CD14-positive monocyte (primary cell): ENCODE data around the gene BNC2. TPM values are rescaled to one million over a fixed set of nuclear protein-coding genes. Genes with fewer than 3 reads are reported as not detected.
A peak's percentile ranks its signal among the peaks of the same experiment; 100 is the strongest.

Source experiments
- DNase-seq, 3 donors: peaks; one replicate each; pipeline ENCODE4 v3.0.0-alpha.2; 2011 to 2022
- H2AFZ ChIP-seq: 2 replicates; pipeline ENCODE4 v1.6.0; 2012; ENCODE audit warnings: mild to moderate bottlenecking, low read depth, low read length, inconsistent platforms; ENCODE audit not compliant: insufficient read depth, poor library complexity, severe bottlenecking
- H3K27ac ChIP-seq, 2 donors: 1 replicate in 1 of 2; 2 replicates in 1 of 2; pipeline ENCODE4 v1.5.1; 2012 to 2013; ENCODE audit warnings: low read length in 2 of 2, control low read depth in 1 of 2, inconsistent platforms in 1 of 2, low read depth in 1 of 2, mild to moderate bottlenecking in 1 of 2
- H3K27me3 ChIP-seq, 2 donors: one replicate each; pipeline versions ENCODE4 v1.6.0 to v1.6.1; 2011 to 2013; ENCODE audit warnings: low read length in 2 of 2; ENCODE audit not compliant: control insufficient read depth in 2 of 2, insufficient read depth in 2 of 2
- H3K36me3 ChIP-seq, 2 donors: replicated peaks in 1 of 2; 1 replicate in 1 of 2; 2 replicates in 1 of 2; pipeline versions ENCODE4 v1.5.1 to v1.6.1; 2012 to 2013; ENCODE audit warnings: low read length in 2 of 2, control low read depth in 1 of 2, inconsistent platforms in 1 of 2, mild to moderate bottlenecking in 1 of 2; ENCODE audit not compliant: insufficient read depth in 2 of 2, control insufficient read depth in 1 of 2
- H3K4me1 ChIP-seq, 2 donors: 1 replicate in 1 of 2; 2 replicates in 1 of 2; pipeline versions ENCODE4 v1.5.1 to v1.6.1; 2012 to 2013; ENCODE audit warnings: low read length in 2 of 2, control low read depth in 1 of 2, inconsistent platforms in 1 of 2, mild to moderate bottlenecking in 1 of 2, moderate library complexity in 1 of 2; ENCODE audit not compliant: insufficient read depth in 2 of 2, control insufficient read depth in 1 of 2
- H3K4me2 ChIP-seq: replicated peaks from 2 replicates; pipeline ENCODE3; 2012; ENCODE audit warnings: low read length, moderate library complexity, mild to moderate bottlenecking; ENCODE audit not compliant: poor library complexity, severe bottlenecking; ENCODE audit errors: extremely low read depth
- H3K4me3 ChIP-seq, 3 experiments: fragments of 200-600 bp in 1 of 3; sonication (generic) in 1 of 3; replicated peaks in 1 of 3; 1 replicate in 2 of 3; 2 replicates in 1 of 3; pipeline ENCODE4 v1.5.1; 2011 to 2013; ENCODE audit warnings: low read length in 3 of 3, mild to moderate bottlenecking in 3 of 3, control low read depth in 2 of 3, low read depth in 2 of 3, inconsistent platforms in 1 of 3, moderate library complexity in 1 of 3
- H3K79me2 ChIP-seq: 2 replicates; pipeline ENCODE4 v1.6.0; 2012; ENCODE audit warnings: mild to moderate bottlenecking, control low read depth, inconsistent platforms, low read length, moderate library complexity; ENCODE audit not compliant: insufficient read depth
- H3K9ac ChIP-seq: 2 replicates; pipeline ENCODE4 v1.6.0; 2017; ENCODE audit warnings: low read length, mild to moderate bottlenecking; ENCODE audit not compliant: insufficient read depth, poor library complexity, severe bottlenecking
- H3K9me3 ChIP-seq, 2 donors: replicated peaks in 1 of 2; 1 replicate in 1 of 2; 2 replicates in 1 of 2; pipeline versions ENCODE4 v1.5.1 to v1.6.1; 2012 to 2013; ENCODE audit warnings: low read length in 2 of 2, control low read depth in 1 of 2; ENCODE audit not compliant: control insufficient read depth in 1 of 2, insufficient read depth in 1 of 2
- H4K20me1 ChIP-seq: 2 replicates; pipeline ENCODE4 v1.6.0; 2012; ENCODE audit warnings: mild to moderate bottlenecking, low read length, control low read depth, moderate library complexity; ENCODE audit not compliant: insufficient read depth
- H3K27ac Mint-ChIP-seq, 7 donors: one replicate each; pipeline ENCODE4 v1.8.0; 2020; ENCODE audit warnings: mild to moderate bottlenecking in 7 of 7, mixed read lengths in 7 of 7, moderate library complexity in 6 of 7, inconsistent platforms in 2 of 7
- H3K27me3 Mint-ChIP-seq, 3 donors: one replicate each; pipeline ENCODE4 v1.8.0; 2021 to 2022; ENCODE audit warnings: low read depth in 3 of 3, mild to moderate bottlenecking in 3 of 3, mixed read lengths in 3 of 3, moderate library complexity in 3 of 3, inconsistent platforms in 1 of 3
- H3K36me3 Mint-ChIP-seq, 2 donors: one replicate each; pipeline ENCODE4 v1.8.0; 2020; ENCODE audit warnings: mixed read lengths in 2 of 2, inconsistent platforms in 1 of 2, mild to moderate bottlenecking in 1 of 2
- H3K4me1 Mint-ChIP-seq: one replicate; pipeline ENCODE4 v1.8.0; 2020; ENCODE audit warnings: mild to moderate bottlenecking, mixed read lengths
- H3K4me3 Mint-ChIP-seq, 2 donors: one replicate each; pipeline ENCODE4 v1.8.0; 2020; ENCODE audit warnings: mild to moderate bottlenecking in 2 of 2, mixed read lengths in 2 of 2, moderate library complexity in 1 of 2
- H3K9me3 Mint-ChIP-seq, 7 donors: one replicate each; pipeline ENCODE4 v1.8.0; 2020 to 2022; ENCODE audit warnings: mixed read lengths in 7 of 7, mild to moderate bottlenecking in 6 of 7, moderate library complexity in 6 of 7, inconsistent platforms in 2 of 7
- CTCF ChIP-seq: fragments of 200-600 bp; IDR thresholded peaks from one replicate; pipeline ENCODE4 v1.8.0; 2022; ENCODE audit warnings: antibody characterized with exemption, mild to moderate bottlenecking
- WGBS: methylation state at CpG from one replicate; pipeline ENCODE4 v1.1.5; 2013; ENCODE audit warnings: missing lambda C conversion rate; ENCODE audit not compliant: insufficient coverage; 5-methylcytosine and 5-hydroxymethylcytosine counted together
- intact Hi-C, 2 donors: fragments of 100-400 bp; cut with micrococcal nuclease; formaldehyde crosslinking; loops; one replicate each; pipeline versions ENCODE4 v1.15.0 to v1.15.1; 2023
- polyA plus RNA-seq, 3 donors: library from polyadenylated mRNA; depleted of rRNA in 1 of 3; unstranded in 2 of 3; stranded (reverse) in 1 of 3; fragments of 300-500 nt in 2 of 3; fragments of >200 nt in 1 of 3; fragmentation: Illumina TruSeq in 2 of 3; gene quantifications; 1 replicate in 2 of 3; 2 replicates in 1 of 3; pipeline ENCODE4 v1.2.3, GENCODE V29; 2012 to 2021

BNC2 gene
- polyA plus RNA-seq, 3 donors, result 0.01 TPM; not detected in 2

- intact Hi-C loops, result no loop called here
- no peak overlapping the region for H3K27ac ChIP-seq
- 13% methylated on average over 2 of the region's 6 CpGs for WGBS
- H4K20me1 ChIP-seq, result no peaks in the 10 kb centered on the region
- H3K4me1 ChIP-seq, result peaks cover 5 to 27% of the 10 kb centered on the region in 2 donors
- no peaks in the 10 kb centered on the region for H3K27me3 ChIP-seq
- no peak for TF ChIP-seq CTCF
- peak overlapping the region; percentile 9 for H3K4me2 ChIP-seq
- Mint-ChIP-seq H3K27me3 (peaks cover 0 to under 1% (median 0%) of the 10 kb centered on the region in 3 donors), H3K9me3 (peaks cover 0 to 4% (median 2%) of the 10 kb centered on the region in 7 donors), H3K36me3 (no peaks in the 10 kb centered on the region), H3K4me1 (peaks cover 34% of the 10 kb centered on the region), H3K4me3 (peak overlapping the region in 1 of 2 donors; percentile 56), H3K27ac (peak overlapping the region; percentile 27 to 82 (median 69))
- no peak overlapping the region for H3K4me3 ChIP-seq
- no peak overlapping the region for H3K9ac ChIP-seq
- no peak overlapping the region for H2AFZ ChIP-seq
- DNase-seq, result peak in 2 of 3 donors; percentile 26 to 69
- no peaks in the 10 kb centered on the region for H3K36me3 ChIP-seq
- H3K79me2 ChIP-seq, result no peaks in the 10 kb centered on the region
- no peaks in the 10 kb centered on the region for H3K9me3 ChIP-seq
Measured at GRCh38 chr9:16401701-16402100, 468.8 kb downstream of the BNC2 start.

- H3K27me3 ChIP-seq, result no peaks in the 10 kb centered on the region
- intact Hi-C loops, result no loop called here
- H3K4me1 Mint-ChIP-seq, result peaks cover 31% of the 10 kb centered on the region
- no peak for TF ChIP-seq CTCF
- no peak overlapping the region for H3K9ac ChIP-seq
- H3K4me3 Mint-ChIP-seq, result no peak overlapping the region
- no peak overlapping the region for H3K4me2 ChIP-seq
- no peaks in the 10 kb centered on the region for H4K20me1 ChIP-seq
- no peak overlapping the region for H2AFZ ChIP-seq
- H3K27ac ChIP-seq, result no peak overlapping the region
- H3K79me2 ChIP-seq, result no peaks in the 10 kb centered on the region
- DNase-seq, result no peak
- no peak overlapping the region for H3K4me3 ChIP-seq
- no peak overlapping the region for H3K27ac Mint-ChIP-seq
- peaks cover 5 to 26% of the 10 kb centered on the region in 2 donors for H3K4me1 ChIP-seq
- H3K9me3 Mint-ChIP-seq, result peaks cover 6 to 14% (median 8%) of the 10 kb centered on the region in 7 donors
- H3K9me3 ChIP-seq, result peaks cover 0 to 15% of the 10 kb centered on the region in 2 donors
- 89% methylated on average over 3 of the region's 3 CpGs for WGBS
- no peaks in the 10 kb centered on the region for H3K36me3 ChIP-seq
- peaks cover 0 to 5% (median 3%) of the 10 kb centered on the region in 3 donors for H3K27me3 Mint-ChIP-seq
- H3K36me3 Mint-ChIP-seq, result no peaks in the 10 kb centered on the region
Measured at GRCh38 chr9:16398691-16399090, 471.8 kb downstream of the BNC2 start.
